Activated T-cell treated with anti-CD3 and anti-CD28 coated beads, Interleukin-2, amount 50 U/mL, for 4 hours (primary cell): ENCODE measurements around the gene LIPM. TPM values are rescaled to one million over a fixed set of nuclear protein-coding genes. Genes with fewer than 3 reads are reported as not detected.

ENCODE experiments used
- ATAC-seq, 2 donors: fragments of 200-7000 bp; cut with Tn5 transposase; one replicate each; pipeline ENCODE4 v1.10.0; 2021
- DNase-seq: peaks from one replicate; pipeline ENCODE4 v3.0.0-alpha.2; 2020
- H3K27me3 Mint-ChIP-seq: one replicate; pipeline ENCODE4 v1.8.0; 2021; ENCODE audit warnings: low read depth, mixed read lengths
- H3K36me3 Mint-ChIP-seq: one replicate; pipeline ENCODE4 v1.8.0; 2022; ENCODE audit warnings: mixed read lengths; ENCODE audit not compliant: insufficient read depth
- H3K4me1 Mint-ChIP-seq: one replicate; pipeline ENCODE4 v1.8.0; 2021; ENCODE audit warnings: low read depth, mixed read lengths
- H3K4me3 Mint-ChIP-seq: one replicate; pipeline ENCODE4 v1.8.0; 2021; ENCODE audit warnings: mild to moderate bottlenecking, moderate library complexity, mixed read lengths
- H3K9me3 Mint-ChIP-seq: one replicate; pipeline ENCODE4 v1.8.0; 2021; ENCODE audit warnings: mixed read lengths
- total RNA-seq, 3 donors: library from RNA; stranded (reverse); gene quantifications; one replicate each; pipeline ENCODE4 v1.2.1, GENCODE V29; 2021

The LIPM gene, protein sequence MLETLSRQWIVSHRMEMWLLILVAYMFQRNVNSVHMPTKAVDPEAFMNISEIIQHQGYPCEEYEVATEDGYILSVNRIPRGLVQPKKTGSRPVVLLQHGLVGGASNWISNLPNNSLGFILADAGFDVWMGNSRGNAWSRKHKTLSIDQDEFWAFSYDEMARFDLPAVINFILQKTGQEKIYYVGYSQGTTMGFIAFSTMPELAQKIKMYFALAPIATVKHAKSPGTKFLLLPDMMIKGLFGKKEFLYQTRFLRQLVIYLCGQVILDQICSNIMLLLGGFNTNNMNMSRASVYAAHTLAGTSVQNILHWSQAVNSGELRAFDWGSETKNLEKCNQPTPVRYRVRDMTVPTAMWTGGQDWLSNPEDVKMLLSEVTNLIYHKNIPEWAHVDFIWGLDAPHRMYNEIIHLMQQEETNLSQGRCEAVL
- not detected for total RNA-seq

GRCh38 chr10:88802523-88803285 lies at the start of gene LIPM:
Gene LIPM, plus strand, starts transcription at chr10:88802730. Its CDS starts 167 bp downstream, at chr10:88802897.
- DNase-seq = no peak
- H3K27me3 Mint-ChIP-seq = peaks cover 2% of the 10 kb centered on the region
- H3K4me1 Mint-ChIP-seq = peaks cover 8% of the 10 kb centered on the region
- H3K36me3 Mint-ChIP-seq = no peaks in the 10 kb centered on the region
- no peak within 1 kb of the TSS for H3K4me3 Mint-ChIP-seq
- no peak for ATAC-seq
- H3K9me3 Mint-ChIP-seq = no peaks in the 10 kb centered on the region

- no peak for DNase-seq
- Mint-ChIP-seq H3K27me3 (no peaks in the 10 kb centered on the region), H3K36me3 (no peaks in the 10 kb centered on the region), H3K4me1 (peaks cover 5% of the 10 kb centered on the region), H3K9me3 (no peaks in the 10 kb centered on the region), H3K4me3 (no peak overlapping the region)
- no peak for ATAC-seq
Observed at GRCh38 chr10:88754287-88754686, 48.2 kb upstream of the LIPM start.

- peak; percentile 96 for ATAC-seq
Observed at GRCh38 chr10:88755753-88756152, 46.8 kb upstream of the LIPM start.

DNA sequence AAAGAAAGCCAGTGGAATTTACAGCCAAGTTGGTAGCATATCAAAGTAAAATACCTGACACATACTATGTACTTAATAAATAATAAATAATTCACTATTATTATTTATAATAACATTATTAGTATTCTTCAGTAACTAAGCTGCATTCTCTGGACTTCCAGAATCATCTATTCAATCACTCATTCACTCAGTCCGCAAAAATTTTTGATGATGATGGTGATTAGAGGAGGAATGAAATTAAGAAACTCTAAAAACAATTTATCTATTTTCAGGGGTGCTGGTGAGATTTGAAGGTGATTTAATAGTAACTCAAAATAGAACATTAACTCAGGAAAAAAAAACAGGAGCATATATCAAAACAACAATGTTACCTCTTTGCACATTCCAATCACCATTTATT lies 45.9 kb upstream of the LIPM start:
- no peak for DNase-seq
- no peak for ATAC-seq
- Mint-ChIP-seq H3K9me3 (no peaks in the 10 kb centered on the region), H3K4me1 (peaks cover 9% of the 10 kb centered on the region), H3K27me3 (no peaks in the 10 kb centered on the region), H3K4me3 (no peak overlapping the region), H3K36me3 (no peaks in the 10 kb centered on the region)

More at GRCh38 chr10:88755753-88756152, 46.8 kb upstream of the LIPM start:
- H3K27me3 Mint-ChIP-seq = no peaks in the 10 kb centered on the region
- no peak overlapping the region for H3K4me3 Mint-ChIP-seq
- no peak for DNase-seq
- H3K4me1 Mint-ChIP-seq = peaks cover 9% of the 10 kb centered on the region
- no peaks in the 10 kb centered on the region for H3K36me3 Mint-ChIP-seq
- no peaks in the 10 kb centered on the region for H3K9me3 Mint-ChIP-seq

DNA sequence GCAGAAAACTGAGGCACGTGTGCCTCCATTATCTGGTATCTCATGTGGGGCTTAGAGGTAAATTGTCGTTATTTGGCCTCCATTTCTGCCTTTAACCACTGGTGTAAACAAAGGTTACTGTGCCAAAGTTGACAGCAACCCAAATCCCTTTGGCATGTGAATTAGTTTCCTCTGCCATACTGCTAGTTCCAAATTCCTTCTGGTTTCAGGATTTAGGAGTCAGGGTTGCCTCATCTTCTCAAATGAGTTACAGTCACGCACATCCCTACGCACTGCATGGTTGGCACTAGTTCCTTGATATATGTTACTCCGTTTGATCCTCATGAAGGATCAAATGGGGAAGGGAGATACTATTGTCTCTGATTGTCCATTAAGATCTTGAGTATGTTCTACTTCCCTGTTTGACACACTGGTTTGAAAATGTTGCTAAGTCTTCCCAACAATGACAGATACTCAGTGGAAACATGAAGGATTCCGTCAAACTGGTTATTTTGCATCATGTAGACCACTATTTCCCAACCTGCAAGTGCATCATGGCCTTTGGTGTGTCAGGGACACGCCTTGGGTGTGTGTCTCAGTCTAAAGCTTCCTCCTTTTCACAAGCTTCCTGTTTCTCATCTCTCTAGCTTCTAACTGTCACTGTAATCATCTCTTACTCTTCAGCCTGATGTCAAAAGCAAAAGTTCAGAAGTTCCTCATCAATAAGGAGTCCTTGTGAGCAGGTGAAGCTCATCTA lies 43.0 kb upstream of the LIPM start, which contains the start of gene LIPN:
LIPN (plus strand) TSS at position 655 of the 736 bp plus-strand sequence. CDS start 1,386 bp downstream, outside the sequence.
- Mint-ChIP-seq H3K9me3 (no peaks in the 10 kb centered on the region), H3K36me3 (no peaks in the 10 kb centered on the region), H3K4me3 (no peak within 1 kb of the TSS), H3K27me3 (no peaks in the 10 kb centered on the region), H3K4me1 (peaks cover 9% of the 10 kb centered on the region)
- ATAC-seq (no peak), DNase-seq (no peak)

GRCh38 chr10:88762906-88763305 lies 39.6 kb upstream of the LIPM start:
- Mint-ChIP-seq H3K4me1 (peaks cover 5% of the 10 kb centered on the region), H3K4me3 (no peak overlapping the region), H3K9me3 (no peaks in the 10 kb centered on the region), H3K27me3 (no peaks in the 10 kb centered on the region), H3K36me3 (no peaks in the 10 kb centered on the region)
- no peak for ATAC-seq
- DNase-seq = no peak

DNA sequence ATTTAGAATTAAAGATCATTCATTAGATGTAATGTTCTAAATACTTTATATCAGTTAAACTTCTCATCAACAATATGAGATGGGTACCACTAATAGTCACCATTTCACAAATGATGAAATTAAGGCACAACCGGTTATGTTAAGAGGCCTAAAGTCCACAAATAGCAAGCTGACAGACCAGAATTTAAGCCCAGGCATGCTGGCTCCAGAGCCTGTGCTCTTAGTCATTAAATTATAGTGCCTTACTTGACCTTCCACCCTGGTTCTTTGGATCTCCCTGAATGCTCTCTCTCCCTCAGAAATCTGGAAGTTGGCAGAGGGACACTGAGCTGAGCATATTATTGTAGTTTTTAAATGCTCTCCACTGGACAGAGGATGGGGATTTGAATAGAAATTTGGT lies 39.1 kb upstream of the LIPM start:
- no peaks in the 10 kb centered on the region for H3K27me3 Mint-ChIP-seq
- no peaks in the 10 kb centered on the region for H3K9me3 Mint-ChIP-seq
- DNase-seq = no peak
- H3K4me1 Mint-ChIP-seq = peaks cover 5% of the 10 kb centered on the region
- ATAC-seq = no peak
- H3K36me3 Mint-ChIP-seq = no peaks in the 10 kb centered on the region
- H3K4me3 Mint-ChIP-seq = no peak overlapping the region

DNA sequence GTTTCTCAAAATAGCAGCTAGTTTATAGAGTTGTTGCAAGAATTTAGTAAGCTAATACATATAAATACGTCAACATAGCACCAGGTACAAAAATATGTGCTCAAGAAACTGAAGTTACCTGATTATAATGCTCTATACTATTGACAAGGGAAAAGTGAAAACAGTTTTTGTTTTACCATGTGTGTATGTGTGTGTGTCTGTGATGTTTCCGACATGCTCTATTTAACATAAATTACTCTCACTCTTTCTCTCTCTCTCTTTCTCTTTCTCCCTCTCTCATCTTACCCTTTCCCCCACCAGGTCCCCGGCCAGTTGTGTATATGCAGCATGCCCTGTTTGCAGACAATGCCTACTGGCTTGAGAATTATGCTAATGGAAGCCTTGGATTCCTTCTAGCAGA lies 38.4 kb upstream of the LIPM start:
- Mint-ChIP-seq H3K4me3 (no peak overlapping the region), H3K36me3 (no peaks in the 10 kb centered on the region), H3K9me3 (no peaks in the 10 kb centered on the region), H3K27me3 (no peaks in the 10 kb centered on the region), H3K4me1 (peaks cover 5% of the 10 kb centered on the region)
- ATAC-seq (no peak), DNase-seq (no peak)

GRCh38 chr10:88765816-88766215 lies 36.7 kb upstream of the LIPM start:
- H3K36me3 Mint-ChIP-seq = no peaks in the 10 kb centered on the region
- H3K4me3 Mint-ChIP-seq = no peak overlapping the region
- H3K9me3 Mint-ChIP-seq = no peaks in the 10 kb centered on the region
- H3K27me3 Mint-ChIP-seq = no peaks in the 10 kb centered on the region
- DNase-seq (no peak), ATAC-seq (no peak)
- no peaks in the 10 kb centered on the region for H3K4me1 Mint-ChIP-seq

DNA sequence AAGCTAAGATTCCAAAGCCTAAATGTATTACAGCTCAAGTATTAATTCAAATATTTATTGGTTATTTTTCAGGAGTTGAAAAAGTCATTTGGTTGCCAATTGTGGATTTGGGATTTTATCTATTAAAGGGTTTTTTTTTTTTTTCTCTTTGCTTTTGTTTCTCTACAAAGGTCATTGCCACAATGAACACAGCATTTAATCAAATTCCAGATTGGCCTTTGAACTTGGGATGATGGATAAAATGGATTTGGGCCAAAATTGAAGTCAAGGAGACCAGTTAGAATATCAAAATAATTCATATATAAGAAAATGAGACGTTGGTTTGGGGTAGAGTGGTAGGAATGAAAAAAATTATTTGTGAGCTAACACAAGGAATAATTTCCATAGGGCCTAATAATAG lies 33.1 kb upstream of the LIPM start:
- Mint-ChIP-seq H3K9me3 (peaks cover 7% of the 10 kb centered on the region), H3K36me3 (no peaks in the 10 kb centered on the region), H3K4me3 (no peak overlapping the region), H3K4me1 (no peaks in the 10 kb centered on the region), H3K27me3 (peaks cover 4% of the 10 kb centered on the region)
- ATAC-seq = no peak
- no peak for DNase-seq

- H3K9me3 Mint-ChIP-seq = no peaks in the 10 kb centered on the region
- H3K36me3 Mint-ChIP-seq = no peaks in the 10 kb centered on the region
- ATAC-seq (no peak), DNase-seq (no peak)
- no peaks in the 10 kb centered on the region for H3K27me3 Mint-ChIP-seq
- H3K4me3 Mint-ChIP-seq = no peak overlapping the region
- no peaks in the 10 kb centered on the region for H3K4me1 Mint-ChIP-seq
Observed at GRCh38 chr10:88781206-88781605, 21.3 kb upstream of the LIPM start.

- no peaks in the 10 kb centered on the region for H3K27me3 Mint-ChIP-seq
- H3K4me3 Mint-ChIP-seq = no peak overlapping the region
- H3K4me1 Mint-ChIP-seq = no peaks in the 10 kb centered on the region
- DNase-seq = no peak
- H3K9me3 Mint-ChIP-seq = no peaks in the 10 kb centered on the region
- H3K36me3 Mint-ChIP-seq = no peaks in the 10 kb centered on the region
- ATAC-seq = no peak
Observed at GRCh38 chr10:88782222-88782621, 20.3 kb upstream of the LIPM start.

DNA sequence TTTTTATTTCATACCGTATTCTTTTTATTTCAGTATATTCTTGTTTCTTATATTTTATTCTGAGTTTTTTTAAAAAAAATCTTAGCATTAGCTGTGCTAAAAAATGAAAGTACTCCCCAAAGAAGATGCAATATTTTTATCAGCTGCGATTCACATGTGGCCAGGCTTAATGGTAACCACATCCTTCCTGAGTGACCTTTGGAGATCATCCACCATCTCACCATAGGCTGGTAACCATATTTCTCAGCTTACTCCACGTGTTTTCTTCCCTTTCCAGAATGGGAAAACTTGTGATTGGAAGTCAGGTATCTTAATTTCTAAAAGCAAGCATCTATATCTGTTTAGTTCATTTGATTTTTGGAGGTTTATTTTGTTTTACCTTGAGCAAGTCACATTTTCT lies 18.8 kb upstream of the LIPM start:
- H3K4me3 Mint-ChIP-seq = no peak overlapping the region
- no peaks in the 10 kb centered on the region for H3K9me3 Mint-ChIP-seq

DNA sequence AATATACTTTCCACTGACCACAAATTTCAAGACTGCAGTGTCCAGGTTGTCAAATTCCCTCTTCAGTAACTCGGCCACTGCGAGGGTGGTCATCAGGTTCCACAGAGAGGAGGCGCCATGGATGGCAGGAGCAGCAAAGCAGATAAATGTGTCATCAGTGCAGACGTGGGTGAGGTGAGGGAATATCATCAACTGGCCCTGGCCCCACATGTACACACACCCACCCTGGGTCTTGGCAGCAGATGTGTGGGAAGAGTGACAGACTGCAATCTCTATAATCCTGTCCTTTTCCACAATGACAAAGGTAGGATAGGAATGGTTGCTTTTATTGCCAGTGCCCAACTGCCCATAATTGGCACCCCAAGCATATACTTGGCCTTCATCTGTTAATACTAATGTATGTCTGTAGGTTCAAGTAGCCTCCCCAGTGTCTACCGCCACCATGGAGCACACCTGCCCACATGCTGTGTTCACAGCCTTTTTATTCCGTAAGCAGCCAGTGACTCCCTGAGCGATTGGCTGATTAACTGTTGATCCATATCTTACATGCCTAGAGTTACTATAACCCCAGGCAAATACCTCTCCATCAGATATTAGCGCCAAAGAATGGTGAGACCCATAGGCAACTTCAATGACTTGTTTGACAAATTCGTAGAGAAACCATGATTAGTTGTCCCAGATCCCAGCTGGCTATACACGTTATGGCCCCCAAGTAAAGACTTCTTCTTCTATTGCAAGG lies 16.3 kb upstream of the LIPM start:
- H3K9me3 Mint-ChIP-seq = no peaks in the 10 kb centered on the region
- H3K27me3 Mint-ChIP-seq = no peaks in the 10 kb centered on the region
- H3K36me3 Mint-ChIP-seq = no peaks in the 10 kb centered on the region
- no peak for ATAC-seq
- H3K4me1 Mint-ChIP-seq = no peaks in the 10 kb centered on the region
- no peak overlapping the region for H3K4me3 Mint-ChIP-seq
- no peak for DNase-seq

More for the DNA sequence above, 18.8 kb upstream of the LIPM start:
- ATAC-seq = no peak
- Mint-ChIP-seq H3K4me1 (no peaks in the 10 kb centered on the region), H3K36me3 (no peaks in the 10 kb centered on the region), H3K27me3 (no peaks in the 10 kb centered on the region)
- no peak for DNase-seq
